Hepatocyte (in vitro differentiated cells): Measurements from ENCODE around the gene NKX2-1. TPM values are rescaled to one million over a fixed set of nuclear protein-coding genes. Genes with fewer than 3 reads are reported as not detected.
A peak's percentile ranks its signal among the peaks of the same experiment; 100 is the strongest.

Source experiments
- DNase-seq: peaks from one replicate; pipeline ENCODE4 v3.0.0-alpha.2; 2016; ENCODE audit warnings: low spot score
- H2AFZ ChIP-seq: fragments of 200-600 bp; sonication (generic); 2 replicates; pipeline ENCODE4 v1.6.0; 2016; ENCODE audit warnings: antibody characterized with exemption, mild to moderate bottlenecking
- H3K27ac ChIP-seq: fragments of 200-600 bp; sonication (generic); 2 replicates; pipeline ENCODE4 v1.5.1; 2016; ENCODE audit warnings: mild to moderate bottlenecking
- H3K27me3 ChIP-seq: fragments of 200-600 bp; sonication (generic); 2 replicates; pipeline ENCODE4 v1.6.1; 2016
- H3K36me3 ChIP-seq: fragments of 200-600 bp; sonication (generic); replicated peaks from 2 replicates; pipeline ENCODE4 v1.5.1; 2016; ENCODE audit warnings: low read depth; ENCODE audit not compliant: insufficient read depth
- H3K4me1 ChIP-seq: fragments of 200-600 bp; sonication (generic); 2 replicates; pipeline ENCODE4 v1.5.1; 2016; ENCODE audit warnings: mild to moderate bottlenecking, moderate library complexity; ENCODE audit not compliant: insufficient read depth
- H3K4me2 ChIP-seq: fragments of 200-600 bp; sonication (generic); 2 replicates; pipeline ENCODE4 v1.6.0; 2016
- H3K4me3 ChIP-seq: fragments of 200-600 bp; sonication (generic); 2 replicates; pipeline ENCODE4 v1.5.1; 2016; ENCODE audit warnings: mild to moderate bottlenecking
- H3K79me2 ChIP-seq: fragments of 200-600 bp; sonication (generic); 2 replicates; pipeline ENCODE4 v1.6.0; 2017; ENCODE audit warnings: mild to moderate bottlenecking
- H3K9me2 ChIP-seq: fragments of 200-600 bp; sonication (generic); replicated peaks from 2 replicates; pipeline ENCODE4 v1.6.0; 2017; ENCODE audit warnings: mild to moderate bottlenecking; ENCODE audit not compliant: insufficient read depth
- H3K9me3 ChIP-seq: fragments of 200-600 bp; sonication (generic); 2 replicates; pipeline ENCODE4 v1.5.1; 2016; ENCODE audit warnings: low read depth, mild to moderate bottlenecking
- H4K20me1 ChIP-seq: fragments of 200-600 bp; sonication (generic); 2 replicates; pipeline ENCODE4 v1.6.0; 2016; ENCODE audit warnings: mild to moderate bottlenecking; ENCODE audit not compliant: insufficient read depth, poor library complexity, severe bottlenecking
- EZH2 ChIP-seq: fragments of 200-600 bp; sonication (generic); IDR thresholded peaks from 2 replicates; pipeline ENCODE4 v1.6.1; 2016; ENCODE audit warnings: antibody characterized with exemption, mild to moderate bottlenecking, borderline replicate concordance
- EZH2phosphoT487 ChIP-seq: fragments of 200-600 bp; sonication (generic); IDR thresholded peaks from one replicate; pipeline ENCODE4 v1.6.1; 2018; ENCODE audit warnings: antibody characterized with exemption, mild to moderate bottlenecking, low read depth, moderate library complexity; ENCODE audit not compliant: unreplicated experiment, severe bottlenecking
- WGBS: methylation state at CpG from one replicate; pipeline ENCODE4 v1.1.6; 2016; ENCODE audit warnings: low lambda C conversion rate; ENCODE audit errors: missing lambda C conversion rate; 5-methylcytosine and 5-hydroxymethylcytosine counted together
- polyA plus RNA-seq: library from polyadenylated mRNA; unstranded; fragments of >200 nt; fragmentation: Nextera tagmentation; extraction: Ambion mirVana; gene quantifications from 2 replicates; pipeline ENCODE4 v1.2.1, GENCODE V29; 2016
- total RNA-seq: library from RNA; depleted of rRNA; stranded (reverse); fragments of >200 nt; gene quantifications from 2 replicates; pipeline ENCODE4 v1.2.3, GENCODE V29; 2014
- TF ChIP-seq, protein P1 (sequence below): fragments of 200-600 bp; sonication (generic); IDR thresholded peaks from 2 replicates; pipeline ENCODE4 v1.5.1; 2016; ENCODE audit warnings: antibody characterized with exemption, mild to moderate bottlenecking; ENCODE audit not compliant: poor library complexity

The NKX2-1 gene
- total and polyA plus RNA-seq, 2 experiments from 2014 or later: 2.2 to 2.7 TPM

- 4% methylated on average over 6 of the region's 6 CpGs for WGBS
- Histone ChIP-seq H3K4me2 (peak overlapping the region; percentile 50), H2AFZ (peak overlapping the region; percentile 55), H3K79me2 (no peaks in the 10 kb centered on the region), H3K27me3 (peaks cover 99% of the 10 kb centered on the region), H3K27ac (no peak overlapping the region), H3K4me1 (no peaks in the 10 kb centered on the region), H3K9me2 (no peaks in the 10 kb centered on the region), H4K20me1 (no peaks in the 10 kb centered on the region), H3K4me3 (no peak overlapping the region), H3K36me3 (no peaks in the 10 kb centered on the region), H3K9me3 (no peaks in the 10 kb centered on the region)
- no peak for DNase-seq
- TF ChIP-seq EZH2phosphoT487: peak; percentile 66
- TF ChIP-seq EZH2: no peak
- TF ChIP-seq, protein P1, sequence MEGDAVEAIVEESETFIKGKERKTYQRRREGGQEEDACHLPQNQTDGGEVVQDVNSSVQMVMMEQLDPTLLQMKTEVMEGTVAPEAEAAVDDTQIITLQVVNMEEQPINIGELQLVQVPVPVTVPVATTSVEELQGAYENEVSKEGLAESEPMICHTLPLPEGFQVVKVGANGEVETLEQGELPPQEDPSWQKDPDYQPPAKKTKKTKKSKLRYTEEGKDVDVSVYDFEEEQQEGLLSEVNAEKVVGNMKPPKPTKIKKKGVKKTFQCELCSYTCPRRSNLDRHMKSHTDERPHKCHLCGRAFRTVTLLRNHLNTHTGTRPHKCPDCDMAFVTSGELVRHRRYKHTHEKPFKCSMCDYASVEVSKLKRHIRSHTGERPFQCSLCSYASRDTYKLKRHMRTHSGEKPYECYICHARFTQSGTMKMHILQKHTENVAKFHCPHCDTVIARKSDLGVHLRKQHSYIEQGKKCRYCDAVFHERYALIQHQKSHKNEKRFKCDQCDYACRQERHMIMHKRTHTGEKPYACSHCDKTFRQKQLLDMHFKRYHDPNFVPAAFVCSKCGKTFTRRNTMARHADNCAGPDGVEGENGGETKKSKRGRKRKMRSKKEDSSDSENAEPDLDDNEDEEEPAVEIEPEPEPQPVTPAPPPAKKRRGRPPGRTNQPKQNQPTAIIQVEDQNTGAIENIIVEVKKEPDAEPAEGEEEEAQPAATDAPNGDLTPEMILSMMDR: no peak
These were observed 15.3 kb downstream of the NKX2-1 start for GRCh38 chr14:36504771-36505175.

DNA sequence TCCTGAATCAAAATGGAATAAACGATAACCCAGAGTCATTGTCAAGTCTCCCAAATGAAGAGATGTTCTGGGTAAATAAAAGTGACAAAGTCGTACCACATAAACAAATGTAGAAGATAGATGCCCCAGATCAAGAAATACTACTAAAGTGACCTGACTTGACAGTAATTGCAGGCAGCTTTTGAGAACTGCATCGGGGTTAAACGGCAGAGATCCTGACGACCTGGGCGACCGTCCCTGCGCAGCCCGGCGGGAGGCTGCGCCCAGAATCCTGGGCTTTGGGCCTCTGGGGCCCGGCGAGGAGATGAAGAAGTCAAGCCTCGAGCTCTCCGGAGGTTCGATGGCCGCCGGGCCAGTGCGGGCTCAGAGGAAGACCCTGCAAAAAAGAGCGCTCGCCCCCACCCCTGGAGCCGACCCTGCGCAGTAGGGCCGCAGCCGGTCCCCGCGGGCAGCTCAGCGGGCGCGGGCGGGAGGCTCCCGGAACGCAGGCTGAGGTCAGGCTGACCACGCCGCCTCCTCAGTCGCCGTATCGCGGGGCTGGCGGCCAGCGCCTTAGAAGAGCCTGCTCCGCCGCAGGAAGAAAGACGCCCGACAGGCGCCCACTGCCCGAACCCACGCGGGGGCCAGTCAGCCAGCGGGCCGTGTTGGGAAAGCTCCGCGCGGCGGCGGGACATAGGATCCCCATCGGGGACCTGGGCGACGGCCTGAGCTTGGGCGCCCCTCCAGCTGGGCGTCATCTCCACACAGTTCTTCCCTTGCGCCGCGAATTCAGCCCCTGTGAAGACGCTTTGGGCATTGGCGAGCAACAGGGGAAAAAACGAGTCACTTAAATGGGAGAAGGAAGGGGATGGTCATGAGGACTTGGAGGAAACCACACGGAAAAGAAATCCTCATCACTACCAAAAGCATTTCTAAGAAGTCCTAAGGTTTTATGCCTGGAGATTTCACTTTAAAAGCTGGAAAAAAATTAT, 16.0 kb downstream of the NKX2-1 start:
- H3K4me3 ChIP-seq: no peak overlapping the region
- peaks cover 99% of the 10 kb centered on the region for H3K27me3 ChIP-seq
- H3K9me3 ChIP-seq: no peaks in the 10 kb centered on the region
- WGBS: 3% methylated on average over 47 of the region's 68 CpGs
- TF ChIP-seq, protein P1: no peak
- TF ChIP-seq EZH2 (peak; percentile 57), EZH2phosphoT487 (peak; percentile 81)
- peak overlapping the region; percentile 72 for H3K4me2 ChIP-seq
- no peak overlapping the region for H3K27ac ChIP-seq
- H3K9me2 ChIP-seq: no peaks in the 10 kb centered on the region
- no peaks in the 10 kb centered on the region for H3K4me1 ChIP-seq
- peak; percentile 23 for DNase-seq
- no peaks in the 10 kb centered on the region for H4K20me1 ChIP-seq
- H3K36me3 ChIP-seq: no peaks in the 10 kb centered on the region
- H2AFZ ChIP-seq: peak overlapping the region; percentile 55
- no peaks in the 10 kb centered on the region for H3K79me2 ChIP-seq

- Histone ChIP-seq H3K79me2 (no peaks in the 10 kb centered on the region), H3K9me3 (no peaks in the 10 kb centered on the region)
- TF ChIP-seq, protein P1: no peak
- TF ChIP-seq EZH2: no peak
- no peak for TF ChIP-seq EZH2phosphoT487
These were observed 17.2 kb downstream of the NKX2-1 start for GRCh38 chr14:36502558-36503508.

More at GRCh38 chr14:36502558-36503508, 17.2 kb downstream of the NKX2-1 start:
- Histone ChIP-seq H3K27me3 (peaks cover 98% of the 10 kb centered on the region), H3K36me3 (no peaks in the 10 kb centered on the region), H3K27ac (no peak overlapping the region), H3K4me3 (no peak overlapping the region), H3K9me2 (no peaks in the 10 kb centered on the region), H2AFZ (no peak overlapping the region), H3K4me2 (no peak overlapping the region), H4K20me1 (no peaks in the 10 kb centered on the region), H3K4me1 (no peaks in the 10 kb centered on the region)
- WGBS: 28% methylated on average over 2 of the region's 2 CpGs
- DNase-seq: no peak
